GM18873 (cell line): ENCODE results near the gene EXOC7.

Experiments
- ATAC-seq: cut with Tn5 transposase; IDR thresholded peaks from one replicate; pipeline ENCODE4 v1.9.1; 2021; ENCODE audit warnings: mild to moderate bottlenecking, moderate library complexity, moderate number of reproducible peaks; ENCODE audit not compliant: unreplicated experiment, low FRiP score

Gene EXOC7

DNA sequence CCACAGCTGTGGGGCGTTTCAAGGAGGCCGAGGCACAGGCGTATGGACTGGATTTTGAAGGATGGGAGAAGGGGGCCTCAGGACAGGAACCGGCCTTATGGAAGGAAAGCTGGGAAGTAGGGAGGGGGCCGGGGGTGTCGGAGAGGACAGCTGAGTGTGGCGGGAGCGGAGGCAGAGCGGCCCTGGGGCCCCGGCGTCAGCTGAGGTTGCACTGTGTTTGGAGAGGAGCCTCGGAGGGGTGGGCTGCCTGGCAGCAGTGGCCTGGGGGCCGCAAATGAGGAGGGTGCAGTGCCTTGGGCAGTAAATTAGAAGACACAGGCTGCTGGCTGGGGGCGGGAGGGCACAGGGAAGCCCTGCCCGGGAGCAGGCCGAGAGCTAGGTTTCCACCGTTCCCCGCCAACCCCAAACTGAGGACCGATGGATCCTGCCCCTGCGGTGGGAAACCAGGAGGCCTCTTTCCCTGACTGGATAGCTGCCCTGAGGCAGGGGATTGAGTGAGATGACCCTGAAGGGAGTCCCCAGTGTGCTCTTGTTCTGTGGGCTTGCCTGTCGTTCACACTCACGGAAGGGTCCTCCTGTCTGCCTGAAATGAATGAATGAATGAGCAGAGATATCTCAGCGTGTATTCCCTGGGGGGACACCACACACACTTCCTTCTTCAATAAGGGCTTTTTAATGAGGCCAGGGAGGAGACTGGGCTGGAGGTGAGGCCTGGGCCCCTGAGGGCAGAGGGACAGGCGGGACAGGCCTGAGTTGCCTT, 19.0 kb upstream of the EXOC7 start:
- no peak for ATAC-seq

DNA sequence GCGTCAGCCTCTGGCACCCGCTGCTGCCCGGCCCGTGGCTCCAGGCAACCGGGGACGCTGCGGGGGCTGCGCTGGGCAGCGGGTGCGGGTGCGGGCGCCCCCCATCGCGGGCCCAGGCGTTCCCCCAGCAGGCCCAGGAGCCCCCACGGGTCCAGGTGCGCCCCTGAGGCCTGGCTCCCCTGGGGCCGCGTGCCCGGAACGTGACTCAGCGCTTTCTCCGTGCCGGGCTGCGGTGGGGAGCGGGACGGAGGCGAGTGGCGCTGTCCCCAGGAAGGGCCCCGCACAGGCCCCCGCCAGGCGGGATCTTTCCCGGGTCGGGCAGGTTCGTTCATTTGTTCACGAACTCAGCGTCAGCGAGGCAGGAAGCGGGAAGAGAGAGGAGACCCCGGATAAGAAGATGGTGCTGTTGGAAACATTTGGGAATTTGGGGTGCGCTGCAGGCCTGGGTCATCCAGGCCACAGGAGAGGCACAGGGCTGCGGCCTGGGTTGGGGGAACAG, 18.4 kb upstream of the EXOC7 start:
- no peak for ATAC-seq

DNA sequence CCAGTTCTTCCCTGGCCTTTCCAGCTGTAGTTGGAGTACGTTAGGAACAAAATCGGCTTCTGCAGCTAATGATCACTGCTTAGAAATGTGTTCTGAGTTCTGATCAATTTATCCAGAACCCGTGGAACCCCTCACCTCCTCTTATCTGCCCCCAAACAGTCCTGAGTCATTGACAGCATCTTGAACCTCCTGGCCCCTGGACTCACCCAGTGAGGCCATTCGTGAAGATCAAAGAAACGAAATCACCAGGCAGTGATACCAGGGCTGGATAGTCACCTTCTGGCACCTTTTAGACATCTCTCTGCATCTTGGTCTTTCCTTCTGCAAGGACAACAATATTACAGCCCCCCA, 17.0 kb upstream of the EXOC7 start:
- ATAC-seq, result no peak

DNA sequence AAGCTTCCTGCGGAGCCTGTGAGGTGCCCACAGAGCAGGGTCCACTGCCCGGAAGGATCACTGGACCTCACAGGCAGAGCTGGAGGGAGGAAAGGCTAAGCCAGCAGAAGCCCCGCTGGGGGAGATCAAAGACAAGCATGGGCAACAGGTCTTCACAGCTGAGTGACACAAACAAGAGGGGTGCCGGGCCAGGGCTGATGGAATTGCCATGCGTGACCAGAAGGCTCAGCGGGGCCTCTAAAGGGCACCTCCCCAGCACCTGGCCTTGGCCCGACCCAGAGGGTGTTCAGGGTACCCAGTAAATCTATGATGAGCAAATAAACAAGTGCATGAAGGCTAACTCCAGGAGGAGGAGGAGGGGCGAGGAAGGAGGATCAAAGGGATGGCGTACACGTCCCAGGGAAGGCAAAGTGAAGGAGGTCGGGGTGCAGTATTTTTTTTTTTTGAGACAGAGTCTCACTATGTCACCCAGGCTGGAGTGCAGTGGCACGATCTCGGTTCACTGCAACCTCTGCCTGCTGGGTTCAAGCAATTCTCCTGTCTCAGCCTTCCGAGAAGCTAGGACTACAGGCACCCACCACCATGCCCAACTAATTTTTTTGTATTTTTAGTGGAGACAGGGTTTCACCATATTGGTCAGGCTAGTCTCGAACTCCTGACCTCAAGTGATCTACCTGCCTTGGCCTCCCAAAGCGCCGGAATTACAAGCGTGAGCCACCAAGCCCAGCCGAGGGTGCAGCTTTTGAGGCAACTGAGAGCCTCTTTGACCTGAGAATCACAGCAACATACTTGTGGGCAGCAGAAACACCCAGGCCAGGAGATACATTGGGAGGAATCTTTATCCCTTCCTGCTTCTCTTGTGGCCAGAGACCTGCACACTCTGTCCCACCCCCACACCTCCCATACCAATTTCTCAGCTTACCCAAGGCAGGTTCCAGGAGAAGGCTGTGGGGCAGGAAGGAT, 16.1 kb upstream of the EXOC7 start:
- ATAC-seq, result no peak

DNA sequence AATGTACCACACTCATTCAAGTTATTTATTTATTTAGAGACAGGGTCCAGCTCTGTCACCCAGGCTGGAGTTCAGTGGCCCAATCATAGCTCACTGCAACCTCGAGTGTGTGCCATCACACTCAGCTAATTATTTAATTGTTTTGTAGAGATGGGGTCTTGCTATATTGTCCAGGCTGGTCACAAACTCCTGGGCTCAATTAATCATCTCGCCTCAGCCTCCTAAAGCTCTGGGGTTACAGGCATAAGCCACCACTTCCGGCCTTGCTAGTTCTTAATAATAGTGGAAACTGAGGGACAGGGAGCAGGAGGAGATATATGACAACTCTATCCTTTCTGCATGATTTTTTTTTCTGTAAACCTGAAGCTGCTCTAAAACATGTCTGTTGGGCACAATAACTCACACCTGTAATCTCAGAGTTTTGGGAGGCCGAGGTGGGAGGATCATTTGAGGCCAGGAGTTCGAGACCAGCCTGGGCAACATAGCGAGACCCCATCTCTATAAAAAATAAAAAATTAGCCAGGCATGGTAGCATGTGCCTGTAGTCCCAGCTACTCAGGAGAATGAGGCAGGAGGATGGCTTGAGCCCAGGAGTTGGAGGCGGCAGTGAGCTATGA, 11.7 kb upstream of the EXOC7 start:
- ATAC-seq, result no peak

DNA sequence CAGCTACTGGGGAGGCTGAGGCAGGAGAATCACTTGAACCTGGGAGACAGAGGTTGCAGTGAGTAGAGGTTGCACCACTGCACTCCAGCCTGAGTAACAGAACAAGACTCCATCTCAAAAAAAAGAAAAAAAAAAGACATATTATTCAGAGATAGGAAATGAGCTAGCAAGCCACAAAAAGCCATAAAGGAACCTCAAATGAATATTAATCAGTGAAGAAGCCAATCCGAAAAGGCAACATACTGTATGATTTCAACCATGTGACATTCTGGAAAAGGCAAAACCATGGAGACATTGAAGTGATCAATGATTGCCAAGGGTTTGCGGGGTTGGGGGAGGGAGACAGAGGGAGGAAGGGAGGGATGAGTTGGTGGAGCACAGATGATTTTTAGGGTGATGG, 8.4 kb upstream of the EXOC7 start:
- no peak for ATAC-seq

DNA sequence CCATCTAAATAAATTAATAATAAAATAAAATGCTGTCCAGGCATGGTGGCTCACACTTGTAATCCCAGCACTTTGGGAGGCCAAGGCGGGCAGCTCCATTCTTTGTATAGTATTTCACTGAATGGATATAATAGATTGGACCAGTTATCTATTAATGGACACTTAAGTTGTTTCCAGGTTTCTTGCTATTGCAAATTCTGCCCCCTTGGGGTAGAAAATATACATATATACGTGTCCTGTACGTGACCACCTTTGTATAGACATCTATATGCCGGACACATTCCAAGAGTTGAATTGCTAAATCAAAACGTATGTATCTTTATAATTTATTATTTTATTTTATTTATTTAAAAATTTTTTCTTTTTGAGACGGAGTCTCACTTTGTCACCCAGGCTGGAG, 3.9 kb upstream of the EXOC7 start:
- ATAC-seq, result no peak

DNA sequence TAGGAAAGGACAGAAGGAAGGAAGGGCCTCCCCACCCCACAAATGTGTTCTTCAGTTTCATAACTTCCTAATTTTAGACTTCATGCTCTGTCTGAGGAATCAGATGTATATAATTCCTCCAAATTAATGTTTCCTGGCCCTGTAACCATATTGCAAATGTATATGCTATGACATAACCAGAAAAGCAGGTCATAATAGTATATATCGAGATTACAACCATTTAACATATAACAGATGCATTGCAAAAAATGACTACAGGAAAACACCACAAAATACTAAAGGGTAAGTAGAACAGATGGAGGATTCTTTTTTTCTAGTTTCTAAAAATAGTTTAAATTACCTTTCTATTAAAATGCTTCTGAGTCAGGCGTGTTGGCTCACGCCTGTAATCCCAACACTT, 3.1 kb upstream of the EXOC7 start:
- ATAC-seq, result no peak

DNA sequence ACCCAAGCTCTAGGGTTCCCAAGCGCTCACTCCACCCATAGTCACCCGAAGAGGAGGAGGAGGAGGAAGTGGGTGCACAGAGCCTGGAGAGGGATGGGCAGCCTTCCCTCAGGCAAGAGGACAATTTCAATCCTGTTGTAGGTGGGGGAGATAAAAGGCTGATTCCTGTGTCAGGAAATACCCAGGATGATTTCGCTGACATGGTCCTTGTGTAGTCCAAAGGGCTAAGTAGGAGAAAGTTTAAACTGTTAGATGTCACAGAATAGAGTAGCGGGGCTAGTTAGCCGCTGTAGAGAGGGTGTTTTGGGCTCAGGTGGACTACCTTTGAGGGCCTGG, 1.3 kb upstream of the EXOC7 start:
- ATAC-seq, result no peak

DNA sequence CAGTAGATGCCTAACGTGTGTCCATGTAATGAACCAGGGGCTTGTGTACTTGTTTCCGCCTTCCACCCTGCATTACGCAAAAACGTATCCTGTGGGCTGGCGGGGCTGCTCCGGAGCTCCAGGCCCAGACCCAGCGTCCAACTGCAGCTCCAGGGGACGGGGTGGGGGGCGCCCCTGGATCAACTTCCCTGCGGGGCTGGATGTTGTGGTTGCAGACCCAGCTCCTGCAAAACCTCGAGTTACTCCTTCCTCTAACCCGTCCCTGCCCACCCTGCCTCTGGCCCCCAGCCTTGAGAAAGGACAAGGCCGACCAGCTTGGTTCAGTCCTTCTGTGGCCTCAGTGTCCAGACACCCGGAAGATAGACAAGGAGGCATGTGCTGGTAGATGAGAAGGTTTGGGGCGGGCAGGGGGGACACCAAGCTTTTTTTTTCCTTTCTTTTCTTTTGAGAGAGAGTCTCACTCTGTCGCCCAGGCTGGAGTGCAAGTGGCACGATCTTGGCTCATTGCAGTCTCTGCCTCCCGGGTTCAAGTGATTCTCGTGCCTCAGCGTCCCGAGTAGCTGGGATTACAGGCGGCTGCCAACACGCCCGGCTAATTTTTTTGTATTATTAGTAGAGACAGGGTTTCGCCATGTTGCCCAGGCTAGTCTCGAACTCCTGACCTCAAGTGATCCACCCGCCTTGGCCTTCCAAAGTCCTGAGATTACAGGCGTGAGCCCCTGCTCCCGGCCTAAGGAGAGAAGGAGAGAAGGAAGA, 731 bp upstream of the EXOC7 start:
- ATAC-seq, result no peak

DNA sequence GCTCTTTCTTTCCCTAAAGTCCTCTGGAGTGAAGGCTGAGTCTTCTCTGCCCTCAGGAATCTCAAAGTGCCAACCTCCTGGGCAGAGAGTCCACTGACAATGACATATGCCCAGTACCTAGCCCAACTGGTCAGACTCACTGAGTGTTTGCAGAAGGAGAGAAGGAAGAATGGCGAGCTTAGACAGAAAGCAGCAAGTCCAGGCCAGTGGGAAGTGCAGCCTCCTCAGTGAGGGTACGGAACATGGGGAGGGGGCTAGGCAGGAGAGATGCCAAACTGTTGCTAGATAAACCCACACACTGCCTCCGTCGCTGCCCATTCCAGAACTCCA, 678 bp downstream of the EXOC7 start:
- ATAC-seq, result no peak

DNA sequence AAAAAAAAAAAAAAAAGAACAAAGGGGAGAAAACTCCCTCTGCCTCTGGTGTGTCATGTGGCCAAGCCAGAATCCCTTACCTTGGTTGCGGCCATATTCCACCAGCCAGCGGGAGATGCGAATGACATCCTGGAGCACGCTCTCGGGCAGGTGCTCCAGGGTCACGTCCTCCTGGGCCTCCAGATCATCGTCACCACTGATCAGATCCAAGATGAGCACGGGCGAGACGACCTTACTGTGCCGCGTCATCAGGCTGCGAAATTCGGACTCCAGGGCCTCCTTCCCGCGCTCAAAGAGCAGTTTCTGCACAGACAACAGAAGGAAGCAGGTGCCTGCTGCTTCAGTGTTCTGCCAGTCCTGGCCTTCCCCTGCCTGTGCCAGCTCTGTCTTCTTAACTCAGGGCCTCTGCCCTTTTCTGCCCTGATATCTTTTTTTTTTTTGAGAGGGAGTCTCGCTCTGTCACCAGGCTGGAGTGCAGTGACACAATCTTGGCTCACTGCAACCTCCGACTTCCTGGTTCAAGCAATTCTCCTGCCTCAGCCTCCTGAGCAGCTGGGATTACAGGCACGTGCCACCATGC, 5.8 kb downstream of the EXOC7 start:
- no peak for ATAC-seq

DNA sequence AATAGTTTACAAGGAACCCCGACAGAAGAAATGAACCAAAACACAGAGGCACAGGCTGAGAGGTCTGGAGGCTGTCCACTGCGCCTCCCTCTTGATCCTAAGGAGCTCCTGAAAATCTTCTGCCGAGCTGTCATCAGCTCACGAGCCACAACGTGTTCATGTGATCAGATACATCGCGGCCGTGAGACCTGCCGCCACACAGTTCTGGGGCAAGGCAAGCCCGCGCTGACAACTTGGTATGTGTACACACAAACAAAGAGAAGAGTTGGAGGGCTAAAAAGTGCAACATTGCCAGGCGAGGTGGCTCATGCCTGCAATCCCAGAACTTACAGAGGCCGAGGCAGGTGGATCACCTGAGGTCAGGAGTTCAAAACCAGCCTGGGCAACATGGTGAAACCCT, 7.6 kb downstream of the EXOC7 start:
- no peak for ATAC-seq

DNA sequence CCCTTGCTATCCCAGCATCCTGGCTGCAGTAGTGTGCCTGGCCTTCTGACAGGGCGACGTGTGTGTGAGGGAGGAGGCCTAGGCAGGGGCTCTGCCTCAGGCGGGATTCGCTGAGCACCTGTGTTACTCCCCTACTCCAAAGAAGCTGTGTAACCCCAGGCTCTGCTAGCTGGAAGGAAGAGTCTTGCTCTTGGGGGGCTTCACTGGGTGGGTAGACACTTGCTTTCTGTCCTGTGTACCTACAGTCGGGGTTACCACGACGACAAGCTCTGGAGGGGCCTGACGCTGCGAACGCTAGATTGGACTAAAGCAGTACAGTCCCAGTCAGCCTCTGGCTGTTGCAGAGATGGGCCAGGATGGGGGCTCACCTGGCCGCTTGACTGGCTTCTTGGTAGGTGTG, 9.5 kb downstream of the EXOC7 start:
- ATAC-seq, result no peak

DNA sequence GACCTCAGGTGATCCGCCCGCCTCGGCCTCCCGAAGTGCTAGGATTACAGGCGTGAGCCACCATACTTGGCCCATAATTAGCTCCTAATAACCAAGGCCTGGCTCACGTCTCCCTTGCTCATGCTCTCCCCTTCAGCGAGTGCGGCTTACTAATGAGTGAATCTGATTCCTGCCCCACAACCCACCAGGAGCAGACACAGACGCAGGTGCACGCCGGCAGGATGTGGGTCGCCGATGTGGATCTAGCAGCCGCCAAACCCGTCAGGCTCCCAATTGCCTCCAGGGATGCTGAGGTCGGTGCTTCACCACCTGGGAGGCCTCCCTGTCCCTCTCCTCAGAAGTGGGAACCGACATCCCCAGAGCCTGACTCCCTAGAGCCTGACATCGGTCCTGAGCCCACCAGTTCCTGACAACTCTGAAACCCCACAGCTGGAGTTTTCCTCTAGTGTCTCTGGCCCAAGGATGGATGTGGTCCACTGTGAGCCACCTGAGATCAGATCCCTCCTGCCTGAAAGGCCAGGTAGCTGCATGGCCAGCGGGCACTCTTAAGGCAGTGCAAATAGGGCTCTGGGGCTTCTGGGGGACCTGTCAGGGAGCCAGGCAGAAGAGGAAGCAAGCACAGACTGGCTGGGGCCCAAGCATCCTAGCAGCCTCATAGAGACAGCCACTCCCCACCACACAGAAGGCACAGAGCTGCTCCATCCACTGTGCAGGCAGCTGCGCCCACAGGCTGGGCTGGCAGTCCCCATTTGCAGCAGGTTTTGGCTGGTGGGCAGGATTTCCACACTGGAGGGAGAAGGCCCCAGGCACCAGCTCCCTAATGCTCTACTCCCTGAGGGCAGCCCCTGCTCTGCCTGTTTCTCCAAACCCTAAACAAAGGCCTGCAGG, 10.8 kb downstream of the EXOC7 start:
- ATAC-seq, result no peak

DNA sequence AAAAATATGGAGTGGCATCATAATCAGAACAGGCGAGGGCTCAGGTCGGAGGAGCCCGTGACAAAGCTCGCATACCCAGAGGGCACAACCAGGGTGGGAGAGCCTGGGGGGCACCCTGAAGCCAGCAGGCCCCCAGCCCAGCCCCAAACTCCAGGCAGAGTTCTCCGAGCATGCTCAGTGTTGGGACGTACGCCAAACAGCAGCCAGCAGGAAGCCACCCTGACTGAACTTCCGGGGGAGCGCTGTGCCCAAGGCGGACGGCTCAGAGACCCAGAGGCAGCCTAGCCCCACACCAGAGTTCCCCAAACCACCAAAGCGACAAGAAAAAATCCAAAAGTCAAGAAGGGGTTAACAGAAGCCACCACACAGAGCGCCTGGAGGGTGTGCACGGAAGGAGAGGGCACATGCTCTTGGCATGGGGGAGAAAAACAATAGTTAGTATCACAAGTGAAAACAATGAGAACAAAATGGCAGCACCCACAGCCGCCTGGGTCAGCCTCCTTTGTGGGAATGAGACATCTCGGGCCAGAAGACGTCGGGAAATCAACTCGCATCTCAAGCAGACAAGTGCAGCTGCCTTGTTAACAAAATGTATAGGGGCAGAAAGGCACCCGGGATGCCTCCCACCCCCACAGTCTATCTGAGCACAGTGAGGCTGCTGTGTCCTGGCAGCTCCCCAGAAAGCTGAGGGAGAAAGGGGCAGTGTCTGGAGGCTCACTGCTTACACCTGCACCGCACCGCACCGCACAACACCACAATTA, 11.9 kb downstream of the EXOC7 start:
- ATAC-seq, result no peak

DNA sequence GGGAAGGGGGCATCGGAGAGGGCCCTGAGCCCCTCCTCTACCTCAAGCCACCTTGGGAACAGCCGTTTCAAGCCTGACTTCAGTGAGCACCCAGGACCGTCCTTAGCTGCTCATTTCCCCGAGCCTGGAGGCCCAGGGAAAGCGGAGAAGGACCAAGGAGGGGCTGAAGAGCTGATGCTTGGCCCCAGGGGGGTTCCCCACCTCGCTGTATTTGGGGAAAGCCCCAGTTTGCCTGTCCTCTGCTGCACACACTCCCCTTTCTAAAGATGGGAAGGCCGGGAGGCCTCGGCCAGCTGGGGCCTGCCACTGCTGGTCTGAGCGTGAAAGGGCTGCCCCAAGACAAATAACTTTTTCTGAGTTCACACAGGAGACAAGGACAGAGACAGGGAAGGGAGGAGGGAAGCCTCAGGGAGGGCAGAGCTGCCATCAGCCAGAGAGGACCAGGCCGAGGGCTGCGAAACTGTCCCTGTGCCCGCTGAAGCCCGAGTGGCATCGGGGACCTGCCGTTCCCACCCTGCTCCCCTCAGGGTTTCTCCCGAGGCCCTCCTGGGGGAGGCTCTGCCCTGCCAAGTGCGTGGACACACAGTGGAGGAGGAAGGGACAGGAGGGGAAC, 13.0 kb downstream of the EXOC7 start:
- ATAC-seq, result no peak
